NCI-H446 (cell line): ENCODE measurements around the gene OPN4.
A peak's percentile ranks its signal among the peaks of the same experiment; 100 is the strongest.
"Not testable (repeated sequence)": the region's sequence is repeated elsewhere in the genome, so short reads cannot be mapped to it uniquely, and the experiment has no call there.

Source experiments
- DNase-seq, 2 experiments: peaks; one replicate each; lab custom pipeline; 2025; lab: John Stamatoyannopoulos, UW

The OPN4 gene, protein sequence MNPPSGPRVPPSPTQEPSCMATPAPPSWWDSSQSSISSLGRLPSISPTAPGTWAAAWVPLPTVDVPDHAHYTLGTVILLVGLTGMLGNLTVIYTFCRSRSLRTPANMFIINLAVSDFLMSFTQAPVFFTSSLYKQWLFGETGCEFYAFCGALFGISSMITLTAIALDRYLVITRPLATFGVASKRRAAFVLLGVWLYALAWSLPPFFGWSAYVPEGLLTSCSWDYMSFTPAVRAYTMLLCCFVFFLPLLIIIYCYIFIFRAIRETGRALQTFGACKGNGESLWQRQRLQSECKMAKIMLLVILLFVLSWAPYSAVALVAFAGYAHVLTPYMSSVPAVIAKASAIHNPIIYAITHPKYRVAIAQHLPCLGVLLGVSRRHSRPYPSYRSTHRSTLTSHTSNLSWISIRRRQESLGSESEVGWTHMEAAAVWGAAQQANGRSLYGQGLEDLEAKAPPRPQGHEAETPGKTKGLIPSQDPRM

GRCh38 chr10:86654411-86655172 lies at the start of gene OPN4:
Gene OPN4, plus strand, starts transcription at chr10:86654547. Its CDS starts 237 bp downstream, at chr10:86654784.
- no peak for DNase-seq

DNA sequence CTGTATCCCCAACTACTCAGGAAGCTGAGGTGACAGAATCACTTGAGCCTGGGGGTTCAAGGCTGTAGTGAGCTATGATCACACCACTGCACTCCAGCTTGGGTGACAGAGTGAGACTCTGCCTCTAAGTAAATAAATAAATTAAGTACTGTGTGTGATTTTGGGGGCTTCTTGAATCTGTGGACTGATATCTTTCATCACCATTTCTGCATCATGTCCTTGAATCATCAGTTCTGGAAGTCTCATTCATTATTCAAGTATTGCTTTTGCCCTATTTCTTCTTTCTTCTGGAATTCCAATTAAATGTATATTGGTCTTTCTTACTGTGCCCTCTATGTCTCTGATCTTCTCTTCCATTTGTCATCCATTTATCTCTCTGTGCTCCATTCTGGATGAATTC lies 46.7 kb upstream of the OPN4 start:
- no peak for DNase-seq

DNA sequence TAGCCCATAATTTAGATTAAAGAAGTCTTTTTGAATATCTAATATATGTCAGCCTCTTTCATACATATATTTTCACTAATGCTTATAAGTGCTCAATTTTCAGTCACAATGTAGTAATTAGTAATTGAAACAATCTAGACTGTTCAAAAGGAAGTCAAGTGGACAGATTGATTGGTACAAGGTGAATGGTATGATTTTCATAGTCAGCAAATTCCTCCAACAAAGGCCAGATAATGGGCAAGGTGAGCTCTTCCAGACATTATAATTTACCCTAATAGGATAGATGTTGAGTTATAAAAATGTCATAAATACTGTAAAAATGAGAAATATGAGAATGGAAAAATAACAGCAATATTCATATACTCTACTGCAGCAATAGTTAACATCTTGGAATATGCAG lies 44.4 kb upstream of the OPN4 start:
- no peak for DNase-seq

- no peak for DNase-seq
These were observed 43.0 kb upstream of the OPN4 start for GRCh38 chr10:86611386-86611785.

- DNase-seq = no peak
These were observed 41.3 kb upstream of the OPN4 start for GRCh38 chr10:86613096-86613495.

DNA sequence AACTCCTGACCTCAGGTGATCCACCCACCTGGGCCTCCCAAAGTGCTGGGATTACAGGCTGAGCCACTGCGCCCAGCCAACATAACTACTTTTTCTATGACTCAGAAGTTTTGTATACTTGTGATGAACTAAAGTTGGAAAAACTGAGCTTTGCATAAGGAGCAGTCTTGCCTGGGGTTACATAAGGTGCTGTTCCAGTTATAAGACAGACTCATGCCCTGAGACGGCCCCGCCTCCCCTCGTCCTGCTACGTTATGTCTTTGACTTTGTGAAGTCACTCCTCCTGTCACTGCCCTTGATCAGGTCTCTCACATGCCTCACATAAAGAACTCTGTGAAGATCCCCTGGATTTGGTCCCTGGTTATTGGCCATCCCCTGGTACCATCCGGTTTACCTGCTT lies 40.4 kb upstream of the OPN4 start:
- DNase-seq = no peak

GRCh38 chr10:86614853-86615252 lies 39.5 kb upstream of the OPN4 start:
- DNase-seq = no peak

DNA sequence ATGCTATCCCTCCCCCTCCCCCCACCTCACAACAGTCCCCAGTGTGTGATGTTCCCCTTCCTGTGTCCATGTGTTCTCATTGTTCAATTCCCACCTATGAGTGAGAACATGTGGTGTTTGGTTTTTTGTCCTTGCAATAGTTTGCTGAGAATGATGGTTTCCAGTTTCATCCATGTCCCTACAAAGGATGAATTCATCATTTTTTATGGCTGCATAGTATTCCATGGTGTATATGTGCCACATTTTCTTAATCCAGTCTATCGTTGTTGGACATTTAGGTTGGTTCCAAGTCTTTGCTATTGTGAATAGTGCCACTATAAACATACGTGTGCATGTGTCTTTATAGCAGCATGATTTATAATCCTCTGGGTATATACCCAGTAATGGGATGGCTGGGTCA lies 37.1 kb upstream of the OPN4 start:
- DNase-seq = not testable (repeated sequence)

GRCh38 chr10:86628311-86628710 lies 26.0 kb upstream of the OPN4 start:
- no peak for DNase-seq

- DNase-seq = no peak
These were observed 24.3 kb upstream of the OPN4 start for GRCh38 chr10:86630079-86630478.

GRCh38 chr10:86632009-86632800 lies 22.1 kb upstream of the OPN4 start:
- DNase-seq = no peak

DNA sequence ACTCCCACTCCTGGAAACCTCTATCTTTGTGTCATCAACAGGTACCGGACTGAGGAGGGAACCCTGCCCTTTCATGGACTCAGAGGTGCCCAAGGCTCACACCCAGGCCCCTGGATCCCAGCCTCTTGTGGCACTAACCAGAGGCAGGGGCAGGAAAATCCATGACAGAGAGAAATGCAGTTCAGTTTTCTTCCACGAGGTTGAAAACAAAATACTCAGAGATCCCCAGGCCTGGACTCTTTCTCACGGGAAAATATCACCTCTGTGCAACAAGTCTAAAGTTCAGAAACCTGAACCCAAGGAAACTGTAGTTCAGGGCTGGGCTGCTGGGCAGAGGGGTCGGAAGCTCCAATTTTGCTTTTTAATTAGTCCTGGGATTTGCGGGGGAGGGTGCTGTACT lies 21.4 kb upstream of the OPN4 start:
- DNase-seq = no peak

GRCh38 chr10:86635402-86635801 lies 18.9 kb upstream of the OPN4 start:
- DNase-seq = no peak

DNA sequence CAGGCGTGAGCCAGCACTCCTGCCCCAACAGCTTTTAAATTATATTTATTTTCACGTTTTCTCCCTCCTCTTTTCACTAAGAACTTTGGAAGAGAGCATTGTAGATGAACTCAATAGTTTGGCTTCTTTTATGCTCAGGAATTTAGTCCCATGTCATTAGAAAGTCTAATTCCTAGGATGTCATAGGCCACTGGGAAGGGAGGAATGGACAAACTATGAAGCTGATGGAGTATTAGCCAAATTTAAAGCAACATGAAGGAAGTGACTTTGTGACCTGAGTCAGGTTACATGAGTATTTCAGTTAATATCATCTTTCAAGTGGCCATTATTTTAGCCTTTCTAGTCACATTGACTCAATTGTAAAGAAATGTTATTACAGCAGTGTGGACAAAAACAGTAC lies 18.0 kb upstream of the OPN4 start:
- no peak for DNase-seq

GRCh38 chr10:86642021-86642420 lies 12.3 kb upstream of the OPN4 start:
- DNase-seq = no peak

DNA sequence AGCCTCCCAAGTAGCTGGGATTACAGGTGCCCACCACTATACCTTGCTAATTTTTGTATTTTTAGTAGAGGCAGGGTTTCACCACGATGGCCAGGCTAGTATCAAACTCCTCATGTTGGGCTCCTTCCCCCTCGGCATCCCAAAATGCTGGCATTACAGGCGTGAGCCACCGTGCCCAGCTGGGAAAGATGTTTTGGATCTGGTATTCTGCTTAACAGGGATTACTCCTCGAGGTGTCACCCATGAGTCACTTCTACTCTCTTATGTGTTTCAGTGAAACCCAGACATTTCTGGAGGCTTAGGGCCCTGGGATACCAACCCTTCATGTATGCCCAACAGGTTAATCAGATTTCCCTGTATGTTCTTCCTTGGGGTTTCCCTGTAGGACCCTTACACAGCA lies 11.8 kb upstream of the OPN4 start:
- peak in 1 of 2 experiments; percentile 12 for DNase-seq

DNA sequence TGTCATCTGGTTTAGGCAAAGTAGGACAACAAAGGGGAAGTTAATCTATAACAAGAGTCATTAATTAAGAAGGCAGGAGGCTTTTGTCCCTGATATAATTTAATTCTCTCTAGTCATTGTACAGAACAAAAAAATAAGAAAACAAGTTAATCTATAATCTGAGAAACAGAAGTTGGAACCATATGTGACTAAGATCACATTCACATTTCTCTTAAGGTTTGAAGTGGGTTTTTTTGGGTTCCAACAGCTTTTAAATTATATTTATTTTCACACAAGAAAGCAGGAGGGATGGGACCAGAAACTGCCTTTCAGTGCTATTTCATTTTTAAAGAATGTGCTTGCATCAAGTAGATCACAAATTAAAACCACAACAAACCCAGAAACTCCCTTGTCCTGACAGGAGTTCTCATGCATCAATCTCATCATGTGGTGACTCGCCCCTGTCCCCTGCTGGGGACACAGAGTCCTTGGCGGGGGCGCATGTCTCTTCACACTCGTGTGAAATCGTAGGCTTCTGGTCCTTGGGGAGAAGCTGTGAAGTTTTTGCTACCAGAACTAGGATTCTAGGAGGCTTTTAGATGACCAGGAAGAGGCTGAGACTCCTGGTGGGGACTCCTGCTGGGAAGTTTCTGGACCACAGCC lies 10.1 kb upstream of the OPN4 start:
- no peak for DNase-seq

DNA sequence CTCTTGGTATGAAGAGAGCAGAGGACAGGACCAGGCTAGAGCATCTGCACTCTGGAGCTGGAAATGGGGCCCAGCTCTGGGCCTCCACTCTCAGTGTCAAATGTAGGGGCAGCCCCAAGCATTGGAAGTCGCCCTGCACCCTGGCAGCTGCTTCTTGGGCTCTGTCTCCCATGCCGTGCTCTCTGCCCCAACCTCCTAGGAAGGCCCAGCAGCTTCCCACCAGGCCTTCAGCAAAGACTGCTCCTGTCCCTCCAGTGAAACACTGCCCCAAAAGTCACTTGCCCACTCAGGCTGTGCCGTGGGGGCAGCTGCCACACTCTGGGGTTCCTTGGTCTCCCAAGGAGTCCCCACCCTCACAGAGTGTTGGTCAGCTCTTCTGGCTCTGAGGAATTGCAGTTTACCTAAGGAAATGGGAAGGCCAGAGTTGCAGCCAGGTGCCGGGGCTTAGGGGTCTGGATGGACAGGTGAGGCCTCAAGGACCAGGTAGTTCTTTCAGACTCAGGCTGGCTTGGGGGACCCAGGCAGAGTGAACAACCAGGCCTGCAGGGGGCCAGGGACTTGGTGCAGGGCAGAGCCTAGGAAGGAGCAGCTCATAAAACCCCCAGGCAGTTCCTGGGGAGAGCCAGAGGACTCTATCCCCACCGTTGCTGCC lies 9.4 kb upstream of the OPN4 start:
- no peak for DNase-seq

DNA sequence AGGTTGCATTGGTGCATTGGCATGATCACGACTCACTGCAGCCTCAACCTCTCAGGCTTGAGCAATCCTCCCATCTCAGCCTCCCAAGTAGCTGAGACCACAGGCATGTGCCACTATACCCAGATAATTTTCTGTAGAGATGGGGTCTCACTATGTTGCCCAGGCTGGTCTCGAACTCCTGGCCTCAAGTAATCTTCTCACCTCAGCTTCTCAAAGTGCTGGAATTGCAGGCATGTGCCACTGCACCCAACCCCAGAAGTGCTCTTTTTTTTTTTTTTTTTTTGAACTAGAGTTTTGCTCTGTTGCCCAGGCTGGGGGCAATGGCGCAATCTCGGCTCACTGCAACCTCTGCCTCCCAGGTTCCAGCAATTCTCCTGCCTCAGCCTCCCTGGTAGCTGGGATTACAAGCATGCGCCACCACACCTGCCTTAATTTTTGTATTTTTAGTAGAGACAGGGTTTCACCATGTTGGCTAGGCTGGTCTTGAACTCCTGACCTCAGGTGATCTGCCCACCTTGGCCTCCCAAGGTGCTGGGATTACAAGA lies 8.7 kb upstream of the OPN4 start:
- DNase-seq = not testable (repeated sequence)

- no peak for DNase-seq
These were observed 7.8 kb upstream of the OPN4 start for GRCh38 chr10:86646532-86646931.

DNA sequence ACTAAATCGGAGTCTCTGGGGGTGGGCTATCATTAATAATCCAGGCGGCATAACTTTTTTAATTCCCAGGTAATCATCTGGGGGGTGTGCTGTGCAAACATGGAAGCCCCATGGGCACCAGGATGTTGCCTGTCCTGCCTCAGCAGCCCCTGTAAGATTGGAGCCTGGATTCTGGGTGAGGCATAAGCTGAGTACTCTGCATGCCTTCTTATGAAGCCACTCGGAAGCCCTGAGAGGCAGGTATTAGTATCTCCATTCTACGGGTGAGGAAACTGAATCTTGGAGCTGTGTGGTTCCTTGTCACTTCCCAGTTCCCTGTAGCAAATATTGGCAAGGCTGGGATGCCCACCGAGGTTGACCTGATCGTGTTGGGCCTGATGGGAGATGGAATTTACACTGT lies 7.4 kb upstream of the OPN4 start:
- no peak for DNase-seq
